ENCODE measurements around the gene SDE2.
"Not testable (repeated sequence)": the region's sequence is repeated elsewhere in the genome, so short reads cannot be mapped to it uniquely, and the experiment has no call there.

Gene SDE2

DNA sequence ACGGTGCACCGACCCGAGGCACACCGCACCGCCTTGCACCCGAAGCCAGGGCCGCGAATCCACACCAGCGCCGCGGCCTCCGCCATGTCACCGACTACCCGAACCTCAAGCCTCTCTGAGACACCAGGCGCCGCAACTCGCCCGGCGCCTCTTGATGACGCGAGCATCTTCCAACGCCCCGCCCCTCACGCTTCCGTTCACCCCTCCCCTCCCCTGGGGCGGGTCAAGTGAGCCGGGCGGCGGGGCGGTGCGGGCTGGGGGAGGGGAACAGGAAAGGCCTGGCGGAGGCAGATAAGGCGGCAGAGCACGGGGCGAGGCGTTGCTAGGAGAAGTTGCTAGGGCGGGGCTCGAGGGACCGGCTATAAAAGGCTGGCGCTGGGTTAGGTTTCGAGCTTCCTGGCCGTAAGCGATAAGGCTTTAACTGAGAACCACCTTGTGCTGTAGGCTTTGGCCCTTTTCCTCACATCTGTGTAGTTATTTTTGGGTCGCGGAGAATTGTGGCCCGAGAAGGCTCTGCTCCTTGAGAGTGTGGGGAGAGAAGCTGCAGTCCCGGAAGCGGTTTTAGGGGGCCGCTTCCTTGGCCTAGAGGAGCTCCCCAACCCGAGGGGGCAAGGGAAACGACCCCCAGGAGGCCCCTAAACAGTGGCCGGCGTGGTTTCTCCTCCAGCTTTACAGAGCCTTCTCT, at the start of gene SDE2:
Gene SDE2 (minus strand): TSS at position 117 of the 685 bp plus-strand sequence. CDS start 31 bp downstream, at position 86.
- DNase-seq (ENCODE audit: low read depth): peak; percentile 98

DNA sequence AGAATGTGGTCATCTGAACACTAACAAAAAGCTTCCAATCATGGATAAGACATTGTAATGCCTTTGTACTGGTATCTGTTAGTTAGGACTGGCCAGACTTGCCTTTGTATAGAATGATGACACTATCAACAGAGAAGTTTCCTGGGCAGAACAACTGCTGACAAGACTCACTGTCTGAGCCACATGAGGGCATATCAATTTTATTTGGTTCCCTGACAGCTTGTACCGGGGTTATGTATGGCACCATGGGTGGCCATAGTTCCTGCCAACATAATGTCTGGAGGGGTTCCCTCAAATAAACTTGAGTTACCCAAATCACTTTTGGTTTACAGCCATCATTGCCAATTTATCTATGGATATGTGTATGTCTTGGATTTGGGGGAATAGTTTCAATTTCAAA, 49.7 kb upstream of the SDE2 start:
- no peak for DNase-seq (ENCODE audit: low read depth)

DNA sequence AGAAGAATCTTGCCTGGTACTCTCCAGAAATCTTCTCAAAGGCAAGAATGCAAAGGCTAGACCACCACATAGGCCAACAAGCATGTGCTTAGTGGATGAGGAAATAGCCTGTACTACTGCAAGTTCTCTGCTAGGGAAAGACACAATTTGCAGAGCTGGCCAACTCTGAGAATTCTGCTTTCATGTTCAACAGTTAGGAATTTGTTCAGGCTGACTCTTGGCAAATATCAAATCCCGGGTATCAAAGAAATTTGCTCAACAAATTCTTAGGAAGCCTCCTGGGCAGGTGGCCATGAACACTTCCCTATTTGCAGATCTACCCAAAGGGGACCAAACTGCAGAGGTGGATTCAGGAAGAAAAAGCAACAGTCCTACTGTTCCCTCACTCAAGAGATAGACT, 48.4 kb upstream of the SDE2 start:
- peak; percentile 17 for DNase-seq (ENCODE audit: low read depth)

DNA sequence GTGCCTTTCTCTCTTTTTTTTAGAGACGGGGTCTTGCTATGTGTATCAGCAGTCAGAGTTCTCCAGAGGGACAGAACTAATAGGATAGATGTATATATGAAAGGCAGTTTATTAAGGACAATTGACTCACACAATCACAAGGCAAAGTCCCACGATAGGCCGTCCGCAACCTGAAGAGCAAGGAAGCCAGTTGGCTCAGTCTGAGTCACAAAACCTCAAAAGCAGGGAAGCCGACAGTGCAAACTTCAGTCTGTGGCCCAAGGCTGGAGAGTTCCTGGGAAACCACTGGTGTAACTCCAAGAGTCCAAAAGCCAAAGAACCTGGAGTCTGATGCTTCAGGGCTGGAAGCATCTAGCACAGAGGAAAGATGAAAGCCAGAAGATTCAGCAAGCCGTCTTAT, 47.1 kb upstream of the SDE2 start:
- peak; percentile 32 for DNase-seq (ENCODE audit: low read depth)

DNA sequence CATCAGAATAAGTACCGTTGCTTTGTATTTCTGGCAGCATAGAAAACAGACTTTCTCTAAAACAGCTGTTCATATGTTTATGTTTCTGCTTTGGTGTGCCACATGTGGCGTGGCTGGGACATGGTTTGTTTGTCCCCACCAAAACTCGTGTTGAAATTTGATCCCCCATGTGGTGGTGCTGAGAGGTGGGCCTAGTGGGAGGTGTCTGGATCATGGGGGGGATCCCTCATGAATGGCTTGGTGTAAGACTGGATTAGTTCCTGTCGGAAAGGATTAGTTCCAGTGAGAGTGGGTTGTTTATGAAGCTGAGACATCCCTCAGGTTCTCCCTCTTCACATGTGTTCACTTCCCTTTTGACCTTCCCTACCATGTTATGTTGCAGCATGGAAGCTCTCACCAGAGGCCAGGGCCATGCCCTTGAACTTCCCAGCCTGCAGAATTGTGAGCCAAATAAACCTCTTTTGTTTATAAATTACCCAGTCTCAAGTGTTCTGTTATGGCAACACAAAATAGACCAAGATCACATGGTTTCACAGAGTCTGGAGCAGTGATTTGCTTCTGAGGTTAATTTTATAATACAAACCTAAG, 45.5 kb upstream of the SDE2 start:
- no peak for DNase-seq (ENCODE audit: low read depth)

DNA sequence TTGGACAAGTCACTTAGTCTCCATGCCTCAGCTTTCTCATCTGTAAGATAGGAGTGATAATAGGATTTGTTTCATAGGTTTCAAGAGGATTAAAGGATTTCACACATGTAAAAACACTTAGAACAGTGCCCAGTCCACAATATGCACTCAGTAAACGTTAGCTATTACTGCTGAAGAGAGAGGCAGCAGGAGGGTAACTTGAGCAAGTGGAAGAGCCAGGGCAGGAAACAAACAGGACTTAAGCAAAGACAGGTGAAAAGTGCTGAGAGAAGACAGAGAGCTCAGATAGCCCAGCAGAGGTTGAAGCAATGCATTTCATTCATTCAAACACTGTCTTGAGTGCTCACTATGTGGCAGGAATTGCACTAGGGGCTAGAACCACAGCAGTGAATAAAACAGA, 42.3 kb upstream of the SDE2 start:
- DNase-seq (ENCODE audit: low read depth): no peak

DNA sequence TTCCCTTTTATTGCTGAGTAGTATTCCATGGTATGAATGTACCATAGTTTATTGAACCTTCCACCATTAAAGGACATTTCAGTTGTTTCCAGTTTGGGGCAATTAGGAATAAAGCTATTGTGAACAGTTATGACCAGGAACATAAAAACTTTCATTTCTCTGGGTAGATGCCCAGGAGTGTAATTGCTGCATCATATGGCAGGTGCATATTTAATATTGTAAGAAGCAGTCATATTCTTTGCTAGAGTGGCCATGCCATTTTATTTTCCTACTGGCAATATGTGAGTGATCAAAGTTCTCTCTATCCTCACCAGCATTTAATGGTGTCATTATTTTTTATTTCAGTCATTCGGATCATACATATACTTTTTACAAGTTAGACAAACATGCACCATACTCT, 39.5 kb upstream of the SDE2 start:
- DNase-seq (ENCODE audit: low read depth): no peak

DNA sequence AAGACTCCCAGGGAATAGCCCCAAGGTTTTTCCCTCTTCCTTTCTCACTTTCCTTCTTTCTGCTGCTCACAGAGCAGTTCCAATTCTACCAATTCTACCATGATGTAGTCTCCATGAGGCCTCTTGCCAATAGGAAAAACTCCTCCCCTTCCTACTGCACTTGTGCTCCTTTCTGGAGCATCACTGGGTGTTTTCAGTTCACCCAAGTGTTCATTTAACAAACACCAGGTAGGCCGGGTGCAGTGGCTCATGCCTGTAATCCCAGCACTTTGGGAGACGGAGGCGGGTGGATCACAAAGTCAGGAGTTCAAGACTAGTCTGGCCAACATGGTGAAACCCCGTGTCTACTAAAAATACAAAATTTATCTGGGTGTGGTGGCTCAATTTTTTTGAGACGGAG, 36.8 kb upstream of the SDE2 start:
- no peak for DNase-seq (ENCODE audit: low read depth)

DNA sequence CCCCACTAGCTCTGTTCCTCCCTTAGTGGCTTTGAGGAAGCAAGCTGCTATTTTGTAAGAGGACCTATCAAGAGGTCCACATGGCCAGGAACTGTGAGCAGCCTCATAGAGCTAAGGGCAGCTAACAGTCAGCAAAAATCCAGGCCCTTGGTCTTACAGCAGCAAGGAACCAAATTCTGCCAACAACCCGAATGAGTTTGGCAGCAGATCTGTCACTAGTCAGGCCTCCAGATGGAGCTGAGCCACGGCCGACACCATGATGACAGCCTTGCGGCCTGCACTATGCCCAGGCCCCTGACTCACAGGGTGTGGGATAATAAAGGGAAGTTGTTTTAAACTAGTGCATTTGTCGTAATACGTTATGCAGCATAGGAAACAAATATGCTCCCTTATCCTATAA, 35.3 kb upstream of the SDE2 start:
- DNase-seq (ENCODE audit: low read depth): peak; percentile 98

DNA sequence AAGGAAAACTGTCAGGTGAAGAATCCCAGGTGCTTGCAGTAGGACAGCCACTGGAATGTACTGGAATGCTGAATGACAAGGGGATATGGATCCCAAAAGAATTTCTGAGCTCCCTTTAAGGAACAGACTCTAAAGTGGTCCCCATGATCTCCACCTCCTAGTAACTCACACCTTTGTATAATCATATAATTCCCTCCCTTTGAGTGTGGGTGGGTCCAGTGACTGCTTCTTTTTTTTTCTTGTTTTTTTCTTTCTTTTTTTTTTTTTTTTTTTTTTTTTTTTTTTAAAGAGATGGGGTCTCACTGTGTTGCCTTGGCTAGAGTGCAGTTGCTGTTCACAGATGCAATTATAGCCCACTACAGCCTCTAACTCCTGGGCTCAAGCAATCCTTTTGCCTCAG, 34.8 kb upstream of the SDE2 start:
- DNase-seq (ENCODE audit: low read depth): no peak

DNA sequence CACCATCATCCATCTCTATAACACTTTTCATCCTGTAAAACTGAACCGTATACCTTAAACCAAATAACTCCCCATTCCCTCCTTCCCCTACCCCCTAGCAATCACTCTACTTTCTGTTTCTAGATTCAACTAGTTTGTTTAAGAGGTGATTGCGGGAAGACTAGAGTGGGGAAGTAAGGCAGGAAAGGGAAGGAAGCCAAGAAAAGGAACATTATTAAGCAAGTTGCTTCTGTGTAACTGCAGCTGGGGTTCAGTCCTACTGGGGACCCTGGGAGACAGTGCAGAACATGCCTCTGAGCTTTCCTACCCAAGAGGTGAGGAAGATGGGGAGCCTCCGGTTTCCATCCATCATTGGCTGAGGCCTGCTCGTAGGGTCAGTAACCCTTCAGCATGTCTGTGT, 34.4 kb upstream of the SDE2 start:
- DNase-seq (ENCODE audit: low read depth): no peak

DNA sequence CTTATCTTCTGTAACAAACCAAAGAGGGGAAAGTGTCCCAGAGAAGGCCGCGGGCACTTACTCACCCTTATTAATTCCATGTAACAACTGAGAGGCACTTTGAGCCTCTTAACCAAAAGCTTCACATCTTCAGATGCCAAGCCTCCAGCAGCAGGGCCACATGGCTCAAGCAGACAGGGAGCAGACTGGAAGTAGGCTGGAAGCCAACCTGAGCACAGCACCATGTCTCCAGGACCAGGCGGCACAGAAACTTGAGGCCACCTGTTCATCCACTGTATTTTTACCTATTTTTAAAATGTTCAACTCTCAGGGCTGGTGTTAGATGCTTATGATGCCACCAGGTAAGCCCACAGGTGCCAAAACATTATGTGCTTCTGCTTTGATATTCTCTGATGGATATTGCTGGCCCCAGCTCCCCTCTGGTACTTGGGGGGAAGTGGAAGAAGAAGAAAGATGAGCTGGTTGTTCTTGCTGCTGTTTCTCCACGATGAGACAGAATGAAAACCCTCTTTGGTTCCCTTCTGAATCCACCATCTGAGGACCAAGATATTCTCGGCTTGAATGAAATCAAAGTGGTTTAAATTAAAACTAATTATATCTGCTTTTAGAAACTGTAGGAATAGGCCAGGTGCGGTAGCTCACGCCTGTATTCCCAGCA, 30.6 kb upstream of the SDE2 start:
- no peak for DNase-seq (ENCODE audit: low read depth)

DNA sequence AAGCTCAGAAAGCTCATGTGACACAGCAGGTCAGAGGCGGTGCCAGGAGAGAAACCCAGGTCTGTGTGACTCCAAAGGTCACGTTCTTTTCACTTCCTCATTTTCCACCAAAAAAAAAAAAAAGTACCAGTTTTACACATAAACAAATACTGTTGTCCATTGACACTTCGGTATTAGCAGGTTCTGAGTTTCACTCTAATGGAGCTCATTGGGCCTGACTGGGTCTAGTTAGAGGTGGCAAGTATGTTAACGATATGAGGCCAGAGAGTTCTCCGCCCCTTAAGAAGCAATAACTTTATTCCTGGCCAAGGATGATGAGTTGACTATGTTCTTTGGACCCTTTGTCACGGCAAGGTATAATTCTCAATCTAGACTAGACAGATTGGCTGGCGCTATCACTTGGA, 30.0 kb upstream of the SDE2 start:
- no peak for DNase-seq (ENCODE audit: low read depth)

DNA sequence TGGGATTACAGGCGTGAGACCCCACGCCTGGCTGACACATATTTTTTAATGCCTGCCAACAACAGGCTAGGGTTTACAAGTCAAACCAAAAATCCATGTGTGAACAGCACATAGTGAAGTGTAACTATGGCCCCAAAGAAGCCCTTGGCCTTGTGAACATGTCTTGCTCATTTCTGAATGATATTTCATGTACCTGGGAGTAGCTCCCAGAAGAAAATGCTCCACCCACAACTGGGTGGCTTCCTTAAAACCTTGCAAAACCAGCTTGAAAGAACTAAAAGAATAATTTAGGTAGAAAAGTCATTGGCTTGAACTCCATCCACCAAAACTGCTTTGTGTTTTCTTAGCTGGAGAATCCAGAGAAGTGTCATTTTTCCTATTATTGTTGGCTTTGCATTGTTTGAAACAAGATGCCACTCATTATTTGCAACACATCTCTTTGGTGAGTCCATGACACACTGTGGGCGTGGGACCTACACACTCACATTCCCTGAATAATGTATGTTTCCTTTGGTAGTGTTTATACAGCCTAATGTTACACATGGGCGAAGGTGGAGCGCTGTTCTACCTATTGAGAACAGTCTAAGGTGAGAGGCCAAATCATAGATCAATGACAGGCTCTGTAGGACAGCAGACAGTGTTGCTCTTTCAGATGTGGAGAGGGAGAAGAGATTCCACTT, 28.5 kb upstream of the SDE2 start:
- no peak for DNase-seq (ENCODE audit: low read depth)

DNA sequence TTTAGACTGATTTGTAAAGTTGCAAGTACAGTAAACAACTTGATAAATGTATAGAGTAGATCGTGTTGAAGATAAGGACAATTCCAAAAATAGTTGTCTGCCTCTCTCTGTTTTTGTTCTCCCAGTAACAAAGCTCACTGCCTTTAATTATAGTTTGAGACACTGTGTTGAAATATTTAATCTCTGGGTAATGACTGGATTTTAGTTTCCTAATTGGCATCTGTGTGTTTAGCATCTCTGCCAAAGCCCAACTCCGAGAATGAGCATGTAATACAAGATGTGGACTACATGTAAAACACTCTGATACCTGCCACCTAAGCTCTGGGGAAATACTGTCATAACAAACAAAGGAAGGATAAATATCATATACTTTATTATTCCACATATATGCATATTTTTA, 27.7 kb upstream of the SDE2 start:
- DNase-seq (ENCODE audit: low read depth): no peak

DNA sequence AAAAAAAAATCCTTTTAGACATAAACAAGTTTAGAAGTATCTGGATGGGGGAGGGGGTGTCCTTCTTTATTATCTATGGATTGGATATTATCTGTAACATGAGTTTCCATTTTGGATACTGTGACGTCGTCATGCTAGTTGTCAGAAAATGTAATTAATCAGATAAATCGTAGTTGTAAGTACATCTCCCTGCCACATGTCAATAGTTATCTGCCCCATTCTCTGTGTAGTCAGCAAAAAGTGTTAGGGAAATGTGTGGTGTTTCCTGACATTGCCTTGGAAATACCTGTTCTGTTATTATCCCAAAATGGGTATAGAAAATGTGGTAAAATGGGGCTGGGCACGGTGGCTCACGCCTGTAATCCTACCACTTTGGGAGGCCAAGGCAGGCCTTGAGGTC, 24.6 kb upstream of the SDE2 start:
- DNase-seq (ENCODE audit: low read depth): no peak

DNA sequence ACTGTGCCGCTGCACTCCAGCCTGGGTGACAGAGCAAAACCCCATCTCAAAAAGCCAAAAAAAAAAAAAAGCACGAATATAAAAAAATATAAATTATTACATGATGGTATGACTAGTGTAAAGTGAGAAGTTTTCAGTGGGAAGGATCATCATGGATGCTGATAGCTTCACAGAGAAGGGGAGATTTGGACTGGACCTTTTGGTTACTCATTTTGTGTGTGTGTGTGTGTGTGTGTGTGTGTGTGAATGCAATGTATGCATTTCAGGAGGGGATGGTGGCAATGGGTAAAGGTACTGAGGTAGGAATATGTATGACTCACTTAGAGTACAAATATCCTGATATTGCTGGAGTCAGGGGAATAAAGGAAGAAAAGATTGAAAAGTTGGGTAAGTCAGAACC, 22.7 kb upstream of the SDE2 start:
- no peak for DNase-seq (ENCODE audit: low read depth)

DNA sequence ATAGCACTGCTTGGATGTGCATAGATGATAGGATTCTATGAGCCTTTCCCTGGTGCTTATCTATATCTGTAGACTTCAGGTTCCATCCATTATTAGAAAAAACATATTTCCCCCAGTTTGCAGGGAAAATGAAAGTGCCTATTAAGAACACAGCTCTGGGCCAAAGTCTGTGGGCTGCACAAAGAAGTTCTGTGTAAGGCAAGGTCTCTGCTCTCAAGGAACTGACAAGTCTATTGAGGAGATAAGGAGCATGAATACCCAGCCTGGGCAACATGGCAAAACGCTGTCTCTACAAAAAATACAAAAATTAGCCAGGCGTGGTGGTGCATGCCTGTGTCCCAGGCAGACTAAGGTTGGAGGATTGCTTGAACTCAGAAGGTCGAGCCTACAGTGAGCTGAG, 22.3 kb upstream of the SDE2 start:
- DNase-seq (ENCODE audit: low read depth): no peak

DNA sequence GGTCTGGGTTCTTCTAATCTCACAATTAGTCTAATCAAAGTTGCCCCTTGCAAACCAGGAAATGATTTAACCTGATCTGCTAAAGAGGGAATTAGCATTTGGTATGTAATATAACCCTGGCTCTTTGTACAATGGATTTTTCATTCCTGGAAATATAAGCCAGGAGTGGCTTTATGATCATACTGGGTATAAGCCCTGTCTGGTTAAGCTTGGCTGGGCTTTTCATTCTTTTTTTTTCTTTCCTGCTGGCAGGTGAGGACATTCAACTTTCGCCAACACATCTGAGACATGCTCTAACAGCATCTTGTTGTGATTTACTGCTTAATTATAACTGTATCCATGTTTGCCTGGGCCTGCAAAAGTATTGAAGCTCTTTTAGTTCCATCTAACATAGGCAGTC, 20.4 kb upstream of the SDE2 start:
- no peak for DNase-seq (ENCODE audit: low read depth)

DNA sequence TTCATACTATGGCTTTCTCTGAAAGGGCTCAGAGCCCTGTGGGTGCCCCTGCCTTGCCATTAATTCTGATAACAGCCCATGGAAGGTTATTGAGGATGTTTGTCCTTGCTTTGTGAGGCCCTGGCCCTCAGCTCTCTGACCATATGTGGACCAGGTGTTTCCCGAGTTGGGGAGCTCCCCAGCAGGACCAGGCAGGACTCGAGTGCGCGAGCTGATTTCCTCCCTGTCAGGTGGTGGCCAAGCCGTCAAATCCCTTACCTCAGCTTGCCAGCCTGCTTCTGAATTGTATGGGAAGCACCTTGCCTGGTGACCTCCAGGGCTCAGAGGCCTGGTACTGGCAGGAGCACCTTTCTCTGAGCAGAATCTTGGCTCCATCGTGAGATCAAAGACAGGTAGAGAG, 17.9 kb upstream of the SDE2 start:
- no peak for DNase-seq (ENCODE audit: low read depth)

DNA sequence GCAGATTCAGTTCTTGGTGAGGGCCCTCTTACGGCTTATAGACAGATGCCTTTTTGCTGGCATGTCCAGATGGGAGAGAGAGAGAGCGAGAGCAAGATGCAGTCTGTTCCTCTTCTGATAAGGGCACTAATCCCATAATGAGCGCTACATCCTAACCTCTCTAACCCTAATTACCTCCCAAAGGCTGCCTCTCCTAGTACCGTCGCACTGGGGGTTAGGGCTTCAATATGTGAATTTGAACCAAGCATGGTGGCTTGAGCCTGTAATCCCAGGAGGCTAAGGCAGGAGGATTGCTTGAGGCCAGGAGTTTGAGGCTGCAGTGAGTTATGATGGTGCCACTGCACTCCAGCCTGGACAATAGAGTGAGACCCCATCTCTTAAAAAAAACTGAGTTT, 10.5 kb upstream of the SDE2 start:
- DNase-seq (ENCODE audit: low read depth): no peak

DNA sequence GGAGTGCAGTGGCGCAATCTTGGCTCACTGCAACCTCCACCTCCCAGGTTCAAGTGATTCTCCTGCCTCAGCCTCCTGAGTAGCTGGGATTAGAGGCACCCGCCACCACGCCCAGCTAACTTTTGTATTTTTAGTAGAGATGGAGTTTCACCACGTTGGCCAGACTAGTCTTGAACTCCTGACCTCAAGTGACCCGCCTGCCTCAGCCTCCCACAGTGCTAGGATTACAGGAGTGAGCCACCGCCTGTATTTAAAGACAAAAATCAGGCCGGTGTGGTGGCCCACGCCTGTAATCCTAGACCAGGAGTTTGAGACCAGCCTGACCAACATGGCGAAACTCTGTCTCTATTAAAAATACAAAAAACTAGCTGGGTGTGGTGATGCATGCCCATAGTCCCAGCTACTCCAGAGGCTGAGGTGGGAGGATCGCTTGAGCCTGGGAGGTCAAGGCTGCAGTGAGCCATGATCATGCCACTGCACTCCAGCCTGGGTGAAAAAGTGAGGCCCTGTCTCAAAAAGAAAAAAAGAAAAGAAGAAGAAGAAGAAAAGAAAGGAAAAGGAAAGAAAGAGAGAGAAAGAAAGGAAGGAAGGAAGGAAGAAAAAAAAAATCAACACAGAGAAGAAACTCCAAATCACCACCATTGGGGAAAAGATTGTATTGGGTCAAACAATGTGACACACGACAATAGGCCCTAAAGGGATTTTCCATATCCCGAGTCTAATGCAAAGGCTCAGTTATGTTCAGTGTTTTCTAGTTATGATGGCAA, 8.2 kb upstream of the SDE2 start:
- not testable (repeated sequence) for DNase-seq (ENCODE audit: low read depth)

All from GM04504 (cell line).